ENCODE results near the gene KCNIP3.
"Not testable (repeated sequence)": the region's sequence is repeated elsewhere in the genome, so short reads cannot be mapped to it uniquely, and the experiment has no call there.

KCNIP3 gene

DNA sequence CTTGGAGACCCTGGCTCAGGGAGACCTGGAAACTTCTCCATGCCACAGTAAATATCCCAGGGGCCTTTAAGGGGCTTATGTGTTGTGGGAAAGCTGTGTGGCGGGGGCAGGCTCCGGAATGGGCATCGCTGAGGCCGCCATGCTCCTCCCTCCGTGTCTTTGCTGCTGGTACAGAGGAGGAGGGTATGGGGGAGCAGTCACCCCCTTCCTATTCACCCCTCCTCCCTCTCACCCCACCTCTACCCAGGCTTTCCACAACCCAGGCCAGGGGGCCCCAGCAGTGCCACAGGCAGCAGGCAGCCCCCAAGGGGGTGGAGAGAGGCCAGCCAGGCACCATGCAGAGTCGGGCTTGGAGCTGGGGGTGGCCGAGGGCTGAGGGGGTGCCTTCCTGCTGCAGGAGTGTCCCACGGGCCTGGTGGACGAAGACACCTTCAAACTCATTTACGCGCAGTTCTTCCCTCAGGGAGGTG, 77.3 kb downstream of the KCNIP3 start:
- no peak for TF ChIP-seq CTCF (IDR thresholded peaks at IDR 0.05; ENCODE audit: low read depth, low read length)
- H3K27me3 ChIP-seq = no peaks in the 10 kb centered on the region
- no peak for DNase-seq
- H3K4me1 ChIP-seq = no peaks in the 10 kb centered on the region
- no peaks in the 10 kb centered on the region for H3K36me3 ChIP-seq
- no peaks in the 10 kb centered on the region for H3K9me3 ChIP-seq
- H3K4me3 ChIP-seq (ENCODE audit: low read depth, low read length) = no peak overlapping the region

DNA sequence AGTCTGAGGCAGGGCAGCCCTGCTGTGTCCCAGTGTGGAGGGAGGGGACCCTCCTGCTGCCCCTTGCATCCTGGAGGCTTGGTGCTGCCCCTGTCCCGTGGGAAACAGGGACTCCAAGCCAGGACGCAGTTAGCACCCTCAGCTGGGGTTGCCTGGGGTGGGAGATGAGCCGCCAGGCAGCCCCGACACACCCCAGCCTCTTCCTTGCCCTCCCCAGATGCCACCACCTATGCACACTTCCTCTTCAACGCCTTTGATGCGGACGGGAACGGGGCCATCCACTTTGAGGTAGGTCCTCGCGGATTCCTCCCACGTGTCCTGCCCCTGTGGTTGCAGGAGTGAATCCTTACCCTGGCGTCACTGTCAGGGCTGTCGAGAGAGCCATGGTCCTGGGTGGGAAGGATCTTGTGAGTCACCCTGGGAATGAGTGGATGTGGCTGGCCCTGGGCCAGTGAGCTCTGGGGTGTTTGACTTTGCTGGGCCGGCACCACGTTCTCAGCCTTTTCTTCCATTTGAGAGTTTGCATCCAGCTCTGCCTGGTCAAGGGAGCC, 77.8 kb downstream of the KCNIP3 start:
- DNase-seq = no peak
- Histone ChIP-seq H3K9me3 (no peaks in the 10 kb centered on the region), H3K36me3 (no peaks in the 10 kb centered on the region), H3K4me1 (no peaks in the 10 kb centered on the region), H3K27me3 (no peaks in the 10 kb centered on the region), H3K4me3 (ENCODE audit: low read depth, low read length) (no peak overlapping the region)
- TF ChIP-seq CTCF (IDR thresholded peaks at IDR 0.05; ENCODE audit: low read depth, low read length) = no peak

DNA sequence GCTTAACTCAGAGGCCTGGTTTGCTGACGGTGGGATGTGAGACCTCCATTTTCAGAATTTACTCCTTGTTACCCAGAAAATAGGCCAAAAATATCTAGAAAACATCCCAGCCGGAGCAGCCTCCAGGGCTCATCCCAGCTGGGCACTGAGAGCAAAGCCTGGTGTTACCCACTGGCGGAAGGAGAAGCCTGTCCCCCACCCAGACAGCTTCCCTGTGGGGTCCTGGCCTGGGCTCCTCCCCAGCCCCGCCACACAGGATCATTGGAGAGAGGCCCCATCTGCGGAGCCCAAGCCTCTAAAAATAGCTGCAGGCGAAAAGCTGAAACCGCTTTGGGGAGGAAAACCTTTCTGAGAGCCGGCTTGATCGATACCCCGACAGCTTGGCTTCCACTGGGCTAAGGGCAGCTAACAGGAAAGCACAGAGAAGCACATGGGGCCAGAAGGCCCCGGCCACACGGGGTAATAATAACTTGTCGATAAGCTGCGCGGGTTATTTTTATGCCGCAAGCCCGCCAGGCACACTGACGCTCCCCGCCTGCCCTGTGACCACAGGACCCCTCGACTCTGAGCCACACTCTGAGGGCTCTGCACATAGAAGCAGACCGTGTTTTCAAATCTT, 78.5 kb downstream of the KCNIP3 start:
- Histone ChIP-seq H3K4me3 (ENCODE audit: low read depth, low read length) (no peak overlapping the region), H3K27me3 (no peaks in the 10 kb centered on the region), H3K4me1 (no peaks in the 10 kb centered on the region), H3K9me3 (no peaks in the 10 kb centered on the region), H3K36me3 (no peaks in the 10 kb centered on the region)
- DNase-seq = no peak
- TF ChIP-seq CTCF (IDR thresholded peaks at IDR 0.05; ENCODE audit: low read depth, low read length) = no peak

DNA sequence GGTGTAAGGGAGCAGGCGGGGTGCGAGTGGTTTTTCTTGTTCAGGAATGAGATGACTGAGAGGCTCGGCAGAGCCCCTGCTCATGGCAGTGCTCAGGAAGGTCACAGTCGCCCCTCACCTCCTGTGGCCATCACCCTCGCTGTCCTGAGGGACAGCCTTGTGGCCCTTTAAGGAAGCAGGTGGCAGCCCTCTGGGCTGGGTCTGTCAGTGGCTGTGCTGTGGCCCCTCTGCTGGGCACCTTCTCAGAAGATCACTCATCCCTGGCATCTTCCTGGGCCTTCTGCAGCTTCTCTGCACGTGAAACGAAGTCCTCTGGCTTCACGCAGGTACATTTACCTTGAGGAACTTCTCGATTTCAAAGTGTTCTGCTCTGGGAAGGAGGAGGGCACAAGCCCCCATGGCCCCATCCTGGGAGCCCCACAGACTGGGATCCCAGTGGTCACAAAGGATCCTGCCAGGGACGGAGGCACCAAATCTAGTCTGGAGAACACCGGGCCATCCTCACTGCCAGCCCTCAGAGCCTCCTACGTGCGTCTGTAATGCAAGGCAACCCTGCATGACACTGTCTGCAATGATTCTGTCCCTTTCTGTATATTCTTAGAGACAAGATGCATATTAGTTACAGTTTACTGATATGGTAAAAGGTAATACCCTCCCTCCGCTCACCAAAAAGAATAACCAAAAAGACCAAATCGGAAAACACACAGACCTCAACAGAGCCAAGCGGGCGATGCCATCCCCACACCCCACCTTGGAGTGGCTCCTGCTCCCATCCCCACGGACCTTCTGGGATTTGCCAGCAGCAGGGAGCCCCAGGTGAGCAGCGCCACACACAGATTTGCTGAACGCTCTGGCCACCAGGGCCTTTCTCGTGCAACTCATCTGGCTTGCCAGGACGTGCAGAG, 79.4 kb downstream of the KCNIP3 start:
- Histone ChIP-seq H3K4me1 (no peaks in the 10 kb centered on the region), H3K27me3 (no peaks in the 10 kb centered on the region), H3K4me3 (ENCODE audit: low read depth, low read length) (no peak overlapping the region), H3K36me3 (no peaks in the 10 kb centered on the region), H3K9me3 (no peaks in the 10 kb centered on the region)
- DNase-seq = no peak
- TF ChIP-seq CTCF (IDR thresholded peaks at IDR 0.05; ENCODE audit: low read depth, low read length) = no peak

- Histone ChIP-seq H3K4me3 (ENCODE audit: low read depth, low read length) (no peak overlapping the region), H3K36me3 (no peaks in the 10 kb centered on the region), H3K4me1 (no peaks in the 10 kb centered on the region), H3K27me3 (no peaks in the 10 kb centered on the region), H3K9me3 (no peaks in the 10 kb centered on the region)
- no peak for TF ChIP-seq CTCF (IDR thresholded peaks at IDR 0.05; ENCODE audit: low read depth, low read length)
- DNase-seq = no peak
Measured at GRCh38 chr2:95377216-95378123, 80.3 kb downstream of the KCNIP3 start.

- H3K4me3 ChIP-seq (ENCODE audit: low read depth, low read length); H3K9me3 ChIP-seq: not testable (repeated sequence)
Measured at GRCh38 chr2:95378281-95378680, 81.1 kb downstream of the KCNIP3 start.

More at GRCh38 chr2:95378281-95378680, 81.1 kb downstream of the KCNIP3 start:
- H3K4me1 ChIP-seq, DNase-seq, H3K36me3 ChIP-seq, H3K27me3 ChIP-seq: not testable (repeated sequence)

Measured in BE2C (cell line).